HFFc6 (cell line): ENCODE measurements around the gene NELFCD. TPM values are rescaled to one million over a fixed set of nuclear protein-coding genes. Genes with fewer than 3 reads are reported as not detected.

Experiments
- DNase-seq: peaks from one replicate; pipeline ENCODE4 v3.0.0-alpha.2; 2018
- H3K27ac Mint-ChIP-seq: 2 replicates; pipeline ENCODE4 v1.8.0; 2020; ENCODE audit warnings: mild to moderate bottlenecking, mixed read lengths
- H3K27me3 Mint-ChIP-seq: 2 replicates; pipeline ENCODE4 v1.8.0; 2021; ENCODE audit warnings: mild to moderate bottlenecking, moderate library complexity, mixed read lengths; ENCODE audit not compliant: insufficient read depth
- H3K36me3 Mint-ChIP-seq: 2 replicates; pipeline ENCODE4 v1.8.0; 2021; ENCODE audit warnings: low read depth, mixed read lengths
- H3K4me1 Mint-ChIP-seq: 2 replicates; pipeline ENCODE4 v1.8.0; 2020; ENCODE audit warnings: low read depth, mixed read lengths
- H3K4me3 Mint-ChIP-seq: 2 replicates; pipeline ENCODE4 v1.8.0; 2020; ENCODE audit warnings: mild to moderate bottlenecking, moderate library complexity, mixed read lengths
- H3K9me3 Mint-ChIP-seq: 2 replicates; pipeline ENCODE4 v1.8.0; 2020; ENCODE audit warnings: mild to moderate bottlenecking, mixed read lengths
- CTCF ChIP-seq: fragments of 200-600 bp; sonication (generic); IDR thresholded peaks from 2 replicates; pipeline ENCODE4 v1.5.0; 2021; ENCODE audit warnings: antibody characterized with exemption, mild to moderate bottlenecking
- total RNA-seq, 6 experiments: library from RNA; stranded (reverse); fragmentation: NEBNext Ultra II Directional; extraction: Animal tissue kit (Norgen Biotek cat#: 25700); gene quantifications; 2 replicates in 1 of 6; 3 replicates in 5 of 6; pipeline ENCODE4 v1.2.3, GENCODE V29; 2021

The NELFCD gene
- total RNA-seq, 6 experiments from 2014 or later = 52.3 to 64.0 (median 62.1) TPM

- H3K36me3 Mint-ChIP-seq = peaks cover 3% of the 10 kb centered on the region; the same call in 1 of the 2 replicates
- DNase-seq = no peak
- no peak overlapping the region for H3K4me3 Mint-ChIP-seq
- H3K9me3 Mint-ChIP-seq = no peaks in the 10 kb centered on the region
- no peak for TF ChIP-seq CTCF
- H3K4me1 Mint-ChIP-seq = peaks cover 49% of the 10 kb centered on the region
- H3K27me3 Mint-ChIP-seq = no peaks in the 10 kb centered on the region; the same call in 1 of the 2 replicates
- H3K27ac Mint-ChIP-seq = no peak overlapping the region; the same call in 1 of the 2 replicates
These were observed 36.6 kb downstream of the NELFCD start for GRCh38 chr20:59017493-59018231.

- no peaks in the 10 kb centered on the region for H3K9me3 Mint-ChIP-seq
- H3K4me3 Mint-ChIP-seq = no peak overlapping the region; the same call in 1 of the 2 replicates
- H3K27ac Mint-ChIP-seq = no peak overlapping the region
- H3K27me3 Mint-ChIP-seq = no peaks in the 10 kb centered on the region; the same call in 1 of the 2 replicates
- H3K4me1 Mint-ChIP-seq = peaks cover 52% of the 10 kb centered on the region
- no peak for TF ChIP-seq CTCF
- H3K36me3 Mint-ChIP-seq = peaks cover 10% of the 10 kb centered on the region
- DNase-seq = no peak
These were observed 37.8 kb downstream of the NELFCD start for GRCh38 chr20:59018817-59019216.

- Mint-ChIP-seq H3K36me3 (peaks cover 13% of the 10 kb centered on the region), H3K4me1 (peaks cover 48% of the 10 kb centered on the region), H3K9me3 (no peaks in the 10 kb centered on the region), H3K27ac (no peak within 1 kb of the TSS), H3K27me3 (no peaks in the 10 kb centered on the region; the same call in 1 of the 2 replicates), H3K4me3 (no peak within 1 kb of the TSS; the same call in 1 of the 2 replicates)
- no peak for DNase-seq
- TF ChIP-seq CTCF = no peak
These were observed 38.2 kb downstream of the NELFCD start, which contains the start of gene TUBB1 for GRCh38 chr20:59019217-59019616. Gene TUBB1, plus strand, starts transcription at chr20:59019429. Its CDS starts 94 bp downstream, at chr20:59019523.

- Mint-ChIP-seq H3K4me3 (peak overlapping the region; percentile 27; the same call in 1 of the 2 replicates), H3K4me1 (peaks cover 41% of the 10 kb centered on the region), H3K27me3 (no peaks in the 10 kb centered on the region; the same call in none of the 2 replicates), H3K36me3 (peaks cover 18% of the 10 kb centered on the region), H3K27ac (peak overlapping the region; percentile 83), H3K9me3 (no peaks in the 10 kb centered on the region)
- DNase-seq = peak; percentile 62
- no peak for TF ChIP-seq CTCF
These were observed 40.0 kb downstream of the NELFCD start for GRCh38 chr20:59020938-59021551.

- DNase-seq = no peak
- H3K9me3 Mint-ChIP-seq = no peaks in the 10 kb centered on the region
- TF ChIP-seq CTCF = no peak
- H3K27me3 Mint-ChIP-seq = no peaks in the 10 kb centered on the region; the same call in none of the 2 replicates
- H3K4me3 Mint-ChIP-seq = no peak overlapping the region
- H3K36me3 Mint-ChIP-seq = peaks cover 32% of the 10 kb centered on the region
- H3K27ac Mint-ChIP-seq = peak overlapping the region; percentile 43
- H3K4me1 Mint-ChIP-seq = peaks cover 41% of the 10 kb centered on the region
These were observed 41.7 kb downstream of the NELFCD start for GRCh38 chr20:59022754-59023153.
